OCI-LY7 (cell line): ENCODE results near the gene ATP1B3.

Experiments used
- EZH2phosphoT487 ChIP-seq: fragments of 200-600 bp; sonication (generic); IDR thresholded peaks from 2 replicates; pipeline ENCODE4 v1.6.1; 2018; ENCODE audit warnings: low read depth, borderline replicate concordance, mild to moderate bottlenecking, mixed run types, antibody characterized with exemption, low read length, moderate library complexity, mixed read lengths
- TF ChIP-seq, protein P1 (sequence below): fragments of 200-600 bp; sonication (generic); conservative IDR thresholded peaks from 2 replicates; pipeline ENCODE4 v1.5.1; 2014; ENCODE audit warnings: mild to moderate bottlenecking, antibody characterized with exemption, low read length, moderate library complexity, mixed read lengths

DNA sequence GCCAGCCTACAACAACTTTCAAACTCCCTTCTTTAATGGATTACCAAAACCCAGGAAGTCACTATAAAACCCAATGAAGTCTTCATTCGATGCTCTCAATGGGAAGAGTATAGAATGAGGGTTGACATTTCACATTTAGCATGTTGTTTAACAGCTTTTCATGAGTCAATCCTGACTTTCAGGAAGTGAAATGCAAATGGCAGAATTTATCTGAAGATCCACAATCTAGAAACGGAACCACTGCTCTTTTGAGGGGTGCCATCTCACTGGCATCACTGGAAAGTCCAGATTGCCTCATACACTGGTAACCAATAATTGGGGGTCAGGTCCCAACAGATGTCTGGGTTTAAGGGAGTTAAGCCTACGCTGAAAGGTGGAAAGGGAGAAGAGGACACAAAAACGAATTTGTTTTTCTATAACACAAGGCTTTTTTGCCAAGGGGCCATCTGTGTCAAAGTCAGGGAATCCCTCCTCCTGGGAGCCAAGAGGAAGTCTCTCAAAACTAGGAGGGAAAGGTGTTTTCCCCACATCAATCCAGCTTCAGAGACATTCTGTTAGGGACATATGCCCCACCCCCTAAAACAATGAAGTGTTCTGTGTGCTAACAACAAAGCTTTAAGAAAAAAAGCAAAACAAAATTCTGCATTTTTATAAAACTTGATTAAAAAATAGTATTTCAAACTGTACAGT, 12.0 kb upstream of the ATP1B3 start:
- TF ChIP-seq, protein P1, sequence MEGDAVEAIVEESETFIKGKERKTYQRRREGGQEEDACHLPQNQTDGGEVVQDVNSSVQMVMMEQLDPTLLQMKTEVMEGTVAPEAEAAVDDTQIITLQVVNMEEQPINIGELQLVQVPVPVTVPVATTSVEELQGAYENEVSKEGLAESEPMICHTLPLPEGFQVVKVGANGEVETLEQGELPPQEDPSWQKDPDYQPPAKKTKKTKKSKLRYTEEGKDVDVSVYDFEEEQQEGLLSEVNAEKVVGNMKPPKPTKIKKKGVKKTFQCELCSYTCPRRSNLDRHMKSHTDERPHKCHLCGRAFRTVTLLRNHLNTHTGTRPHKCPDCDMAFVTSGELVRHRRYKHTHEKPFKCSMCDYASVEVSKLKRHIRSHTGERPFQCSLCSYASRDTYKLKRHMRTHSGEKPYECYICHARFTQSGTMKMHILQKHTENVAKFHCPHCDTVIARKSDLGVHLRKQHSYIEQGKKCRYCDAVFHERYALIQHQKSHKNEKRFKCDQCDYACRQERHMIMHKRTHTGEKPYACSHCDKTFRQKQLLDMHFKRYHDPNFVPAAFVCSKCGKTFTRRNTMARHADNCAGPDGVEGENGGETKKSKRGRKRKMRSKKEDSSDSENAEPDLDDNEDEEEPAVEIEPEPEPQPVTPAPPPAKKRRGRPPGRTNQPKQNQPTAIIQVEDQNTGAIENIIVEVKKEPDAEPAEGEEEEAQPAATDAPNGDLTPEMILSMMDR = no peak
- no peak for TF ChIP-seq EZH2phosphoT487
